SHP77 treated with DMSO at 0.1 percent for 48 hours (cell line): Measurements from ENCODE around the gene PTPN14.

ENCODE experiments used
- DNase-seq: peaks from one replicate; lab custom pipeline; 2025; lab: John Stamatoyannopoulos, UW

The PTPN14 gene

DNA sequence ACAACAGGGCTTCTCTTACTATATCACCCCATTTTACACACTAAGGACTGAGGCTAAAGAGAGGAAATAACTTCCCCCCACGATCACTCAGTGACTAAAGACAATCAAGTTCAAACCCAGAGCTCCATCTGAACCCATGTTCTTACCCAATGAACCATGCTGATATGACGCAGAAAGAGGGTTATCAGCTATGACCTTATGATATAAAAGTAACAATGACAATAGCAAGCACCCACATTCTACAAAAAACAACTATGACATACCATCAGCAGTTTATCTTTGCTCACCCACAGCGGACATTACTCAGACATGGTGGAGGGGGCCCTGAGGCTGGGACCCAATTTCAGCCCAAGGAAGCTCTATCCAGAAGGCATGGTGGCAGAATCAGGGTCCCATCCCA is 75.7 kb downstream of the PTPN14 start:
- DNase-seq = no peak

DNA sequence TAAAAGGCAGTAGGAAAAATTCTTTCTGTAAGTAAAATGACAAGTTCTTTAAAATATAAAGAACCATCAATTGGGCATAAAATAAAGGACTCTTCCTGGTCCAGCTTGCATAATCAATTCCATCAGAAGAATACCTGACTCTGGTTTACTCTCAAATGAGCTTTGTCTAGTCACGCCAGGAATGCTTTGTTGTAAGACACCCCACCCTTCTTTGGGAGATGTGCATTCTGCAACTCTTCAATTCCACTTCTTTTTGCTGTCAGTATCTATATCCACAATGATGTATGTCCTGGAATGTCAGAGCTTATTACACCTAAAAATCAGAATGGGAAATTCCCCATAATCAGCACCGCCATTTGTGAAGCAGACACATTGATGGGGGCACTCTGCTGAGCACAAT is 76.1 kb downstream of the PTPN14 start:
- no peak for DNase-seq

DNA sequence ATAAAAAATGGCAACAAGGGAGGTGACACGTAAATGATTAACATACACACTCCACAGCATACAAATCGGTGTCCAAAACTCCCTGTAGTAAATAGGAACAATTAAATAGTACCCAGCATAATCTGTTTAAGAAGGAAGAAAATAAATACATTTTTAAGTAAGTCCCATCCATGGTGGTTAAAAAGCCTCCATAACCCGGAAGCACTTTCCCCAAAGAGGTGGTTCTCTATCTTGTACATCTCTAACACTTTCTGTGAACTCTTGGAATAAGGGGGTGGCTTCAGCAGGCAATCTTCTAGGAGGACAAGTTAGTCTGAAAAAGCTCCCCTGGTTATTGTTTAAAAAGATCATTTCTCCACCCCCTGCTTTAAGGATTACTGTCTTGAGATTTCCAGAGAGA is 76.9 kb downstream of the PTPN14 start:
- no peak for DNase-seq

DNA sequence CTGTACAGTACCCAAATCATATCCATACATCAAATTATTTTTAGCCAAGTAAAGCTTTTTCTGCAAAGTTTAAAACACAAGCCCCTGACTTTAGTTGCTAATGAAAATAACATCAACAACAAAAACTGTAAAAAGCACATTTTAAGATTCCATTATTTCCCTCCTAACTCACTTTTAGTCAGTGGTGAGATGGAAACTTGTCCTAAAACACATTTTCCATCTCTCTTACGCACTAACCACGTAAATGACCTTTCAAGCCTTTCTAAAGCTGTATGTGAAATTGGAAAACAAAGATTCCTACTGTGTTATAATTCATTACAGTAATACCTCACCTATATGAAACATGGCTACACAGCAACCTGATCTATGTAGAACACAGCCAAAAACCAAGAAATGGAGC is 77.5 kb downstream of the PTPN14 start:
- DNase-seq = no peak

- DNase-seq = no peak
These were observed 78.0 kb downstream of the PTPN14 start for GRCh38 chr1:214473387-214473786.

GRCh38 chr1:214472364-214472763 is 79.0 kb downstream of the PTPN14 start:
- no peak for DNase-seq

- no peak for DNase-seq
These were observed 79.9 kb downstream of the PTPN14 start for GRCh38 chr1:214471458-214471857.

DNA sequence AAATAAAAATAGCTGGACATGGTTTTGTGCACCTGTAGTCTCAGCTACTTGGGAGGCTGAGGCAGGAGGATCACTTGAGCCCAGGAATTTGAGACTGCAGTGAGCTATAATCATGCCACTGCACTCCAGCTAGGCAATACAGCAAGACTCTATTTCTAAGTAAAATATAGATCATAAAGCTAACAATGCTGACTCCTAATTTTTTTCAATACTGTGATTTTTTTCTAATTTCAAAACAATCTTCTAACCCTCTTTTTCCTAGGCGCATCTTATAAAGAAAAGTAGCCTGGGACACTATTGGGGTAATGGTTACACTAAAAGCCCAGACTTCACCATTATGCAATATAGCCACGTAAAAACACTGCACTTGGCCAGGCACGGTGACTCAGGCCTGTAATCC is 81.3 kb downstream of the PTPN14 start:
- no peak for DNase-seq

DNA sequence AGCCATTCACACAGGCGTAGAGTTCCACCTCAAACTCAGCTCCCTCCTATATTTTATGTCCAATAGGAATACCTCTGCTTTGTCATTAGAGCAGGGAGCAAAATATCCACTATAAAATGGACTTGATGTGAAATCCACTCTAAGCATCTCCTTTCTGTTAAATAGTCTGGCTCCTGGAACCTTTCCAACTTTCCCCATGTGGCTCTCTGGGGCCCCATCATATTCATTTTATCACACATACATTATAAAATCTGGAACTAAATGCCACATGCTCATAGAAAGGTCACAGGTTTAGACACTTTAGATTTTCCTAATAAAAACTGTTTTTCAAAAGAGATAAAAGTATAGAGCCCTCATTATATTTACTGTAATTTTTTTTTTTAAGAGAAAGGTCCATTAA is 82.1 kb downstream of the PTPN14 start:
- no peak for DNase-seq

DNA sequence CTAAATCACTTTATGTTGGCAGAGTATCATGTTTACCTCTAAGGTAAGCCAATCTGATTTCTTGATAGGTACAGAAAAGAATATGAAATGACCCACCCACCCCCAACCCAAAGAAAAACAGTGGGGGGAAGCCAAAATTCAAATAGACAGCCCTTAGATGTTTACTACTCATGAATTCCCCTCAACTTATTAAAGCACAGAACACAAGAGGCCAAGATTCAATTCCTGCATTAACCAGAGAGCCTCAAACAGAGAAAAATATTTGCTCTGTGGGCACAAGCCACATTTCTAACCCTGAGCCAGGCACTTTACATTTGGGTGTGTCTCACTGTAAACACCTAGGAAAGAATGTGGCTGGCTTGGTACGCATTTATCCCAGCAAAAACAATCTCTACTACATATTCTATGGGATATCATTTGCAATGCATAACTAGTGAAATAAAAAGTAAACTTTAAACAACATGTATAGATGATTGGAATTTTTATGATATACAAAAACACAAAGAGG is 84.3 kb downstream of the PTPN14 start:
- no peak for DNase-seq

- DNase-seq = no peak
These were observed 84.9 kb downstream of the PTPN14 start for GRCh38 chr1:214466403-214467077.

DNA sequence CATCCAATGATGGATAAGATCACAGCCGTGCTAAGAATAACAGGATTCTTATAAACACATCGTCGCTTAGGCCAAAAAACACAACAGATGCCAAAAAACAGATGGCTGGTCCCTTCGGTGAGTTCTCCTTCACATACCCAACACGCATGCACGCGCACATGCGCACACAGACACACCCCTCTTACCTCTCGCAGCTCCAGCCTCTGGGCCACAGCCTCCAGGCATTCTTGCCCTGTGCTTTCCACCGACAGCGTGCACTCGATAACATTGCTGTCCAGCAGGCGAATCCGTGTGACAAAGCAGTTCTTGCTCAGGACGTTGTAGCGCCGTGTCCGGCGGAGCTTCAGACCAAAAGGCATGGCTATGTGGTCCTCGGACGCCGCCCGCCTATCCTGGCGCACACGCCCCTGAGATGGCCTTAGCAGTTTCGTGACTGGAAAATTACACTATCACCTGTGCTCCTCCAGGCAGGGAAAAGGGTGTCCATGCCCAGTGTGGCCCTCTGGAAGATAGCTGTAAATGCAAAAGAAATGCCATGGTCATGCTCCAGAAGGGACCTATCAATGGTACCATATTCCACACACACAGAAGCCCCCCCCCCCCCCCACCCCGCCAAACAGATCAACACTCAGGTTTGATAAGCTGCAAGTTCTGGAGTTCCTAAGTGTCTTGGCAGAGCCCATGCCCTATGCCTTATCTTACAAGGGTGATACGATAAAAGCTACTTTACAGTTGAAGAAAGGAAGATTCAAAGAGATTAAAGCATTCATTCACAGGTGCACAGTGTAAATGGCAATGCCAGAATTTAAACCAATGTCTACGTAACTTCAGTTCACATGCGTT is 86.7 kb downstream of the PTPN14 start:
- no peak for DNase-seq

DNA sequence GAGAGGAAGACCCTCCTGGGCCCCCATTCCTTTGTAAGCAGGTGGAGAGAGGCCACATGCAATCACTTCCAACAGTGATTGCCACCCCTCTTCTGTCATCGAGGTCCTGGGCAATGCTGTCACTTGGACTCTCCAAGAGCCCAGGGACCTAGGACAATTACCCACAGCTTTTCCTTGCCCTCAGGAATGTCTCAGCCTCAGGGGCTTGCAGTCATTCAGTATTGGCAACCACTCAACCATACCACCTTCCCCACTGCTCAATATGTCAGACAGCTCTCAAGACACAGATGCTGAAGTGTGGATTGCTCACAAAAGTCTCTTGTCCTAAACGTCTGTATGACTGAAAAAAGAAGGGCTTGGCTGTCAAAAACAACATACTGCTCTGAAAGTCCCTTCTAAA is 87.8 kb downstream of the PTPN14 start:
- DNase-seq = no peak

DNA sequence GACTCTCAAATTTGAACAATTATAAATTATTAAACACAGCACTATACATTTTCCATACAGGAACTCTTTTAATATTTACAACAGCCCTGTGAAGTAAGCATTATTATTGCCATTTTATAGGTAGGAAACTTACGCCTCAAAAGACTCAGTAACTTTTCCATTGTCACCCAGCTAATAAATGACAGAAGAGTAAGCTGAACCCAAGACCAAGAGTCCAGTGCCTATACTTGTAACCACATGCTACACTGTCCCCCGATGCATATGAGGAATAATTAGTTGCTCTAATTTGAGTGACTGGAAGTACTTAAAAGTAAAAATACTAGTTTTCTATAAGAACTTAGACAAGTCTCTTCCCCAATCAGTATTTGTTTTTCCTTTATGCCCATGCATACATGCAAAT is 88.5 kb downstream of the PTPN14 start:
- DNase-seq = no peak

- no peak for DNase-seq
These were observed 90.1 kb downstream of the PTPN14 start for GRCh38 chr1:214461305-214461704.

DNA sequence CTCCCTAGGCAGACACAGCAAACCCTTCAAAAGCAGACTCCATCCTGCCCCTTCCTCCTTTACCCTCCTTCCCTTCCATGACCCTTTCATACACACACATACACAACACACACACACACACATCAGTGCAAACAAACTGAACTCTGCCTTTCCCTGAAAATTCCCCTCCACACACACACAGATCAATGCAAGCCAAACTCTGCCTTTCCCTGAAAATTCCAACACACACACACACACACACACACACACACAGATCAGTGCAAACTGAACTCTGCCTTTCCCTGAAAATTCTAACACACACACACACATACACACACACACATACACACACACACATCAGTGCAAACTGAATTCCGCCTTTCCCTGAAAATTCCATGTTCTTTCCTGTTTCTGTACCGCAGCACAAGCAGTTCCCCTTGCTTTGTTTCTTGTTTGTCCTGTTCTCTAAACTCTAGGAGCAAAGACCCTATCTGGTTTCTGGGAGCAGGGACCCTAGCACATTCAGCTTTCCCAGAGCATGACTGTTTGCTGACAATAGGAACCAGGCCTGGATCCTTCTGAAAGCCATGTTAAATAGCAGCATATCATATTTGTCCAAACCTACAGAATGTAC is 91.0 kb downstream of the PTPN14 start:
- DNase-seq = no peak

- DNase-seq = no peak
These were observed 91.5 kb downstream of the PTPN14 start for GRCh38 chr1:214459895-214460294.

DNA sequence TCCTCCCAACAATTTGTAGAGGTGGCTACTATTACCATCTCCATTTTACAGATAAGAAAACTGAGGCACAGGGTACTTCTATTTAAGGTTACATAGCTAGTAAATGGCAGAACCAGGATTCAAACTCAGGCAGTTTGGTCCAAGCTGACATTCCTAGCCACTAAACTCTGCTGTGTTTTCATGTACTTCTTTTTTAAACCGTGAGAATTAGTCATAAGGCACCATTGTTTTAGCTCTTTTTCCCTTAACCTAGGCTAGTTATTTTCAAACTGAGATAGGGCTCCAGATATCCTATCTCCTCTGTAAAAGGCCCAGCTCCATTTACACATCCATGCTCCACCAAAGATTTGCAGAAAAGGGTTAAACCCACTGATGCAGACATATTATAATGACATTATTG is 92.9 kb downstream of the PTPN14 start:
- no peak for DNase-seq

DNA sequence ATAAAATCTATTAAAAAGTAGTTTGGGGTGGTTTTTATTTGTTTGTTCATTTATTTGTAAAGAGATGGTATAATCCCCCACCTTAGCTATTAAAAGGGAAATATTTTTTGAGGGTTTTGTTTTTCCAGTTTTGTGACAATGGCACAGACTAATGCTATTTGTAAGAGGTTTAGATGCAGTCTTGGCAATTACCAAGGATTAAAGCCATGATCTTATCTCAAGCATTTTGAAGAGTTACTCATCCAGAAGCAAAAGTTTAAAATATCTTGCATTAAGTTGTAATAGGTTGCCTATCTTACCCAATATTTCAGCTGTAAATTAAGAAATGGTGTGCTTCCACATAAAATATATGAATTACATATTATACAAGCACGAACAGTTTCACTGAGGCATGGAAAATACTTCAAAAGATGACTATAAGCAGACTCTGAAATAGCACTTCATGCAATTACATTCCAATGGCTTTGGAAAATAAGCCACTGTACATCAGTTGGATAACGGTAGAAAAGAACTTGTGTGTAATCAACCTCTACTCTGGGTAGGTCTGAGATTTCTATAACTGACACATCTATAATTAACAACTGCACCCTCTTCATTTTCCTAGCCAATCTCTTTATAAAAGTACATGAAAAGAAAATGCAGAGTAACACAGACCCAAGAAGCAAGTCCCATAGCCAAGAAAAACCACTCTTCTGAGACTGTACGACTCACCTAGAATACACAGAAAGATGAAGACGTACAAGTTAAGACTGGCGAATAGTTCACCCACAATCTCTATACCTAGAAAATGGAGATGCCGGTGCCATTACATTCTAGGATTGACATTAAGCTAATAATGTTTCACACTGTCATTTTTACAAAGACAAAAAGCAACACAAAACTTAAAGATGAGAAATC is 95.2 kb downstream of the PTPN14 start:
- no peak for DNase-seq

- DNase-seq = no peak
These were observed 95.9 kb downstream of the PTPN14 start for GRCh38 chr1:214455479-214455878.

- no peak for DNase-seq
These were observed 96.6 kb downstream of the PTPN14 start for GRCh38 chr1:214454569-214455396.
